Kidney tubule cell (primary cell): ENCODE data around the gene SNX19.
"Not testable (repeated sequence)": the region's sequence is repeated elsewhere in the genome, so short reads cannot be mapped to it uniquely, and the experiment has no call there.

Experiments
- DNase-seq: peaks from one replicate; pipeline ENCODE4 v3.0.0-alpha.2; 2018; ENCODE audit warnings: low spot score

SNX19 gene

GRCh38 chr11:130916238-130916855 is at the start of gene SNX19:
Gene SNX19 (minus strand): TSS chr11:130916479. CDS start chr11:130915939, 540 bp downstream.
- DNase-seq, result peak; percentile 91

- no peak for DNase-seq
These were observed 47.9 kb upstream of the SNX19 start for GRCh38 chr11:130964058-130964792.

- DNase-seq, result no peak
These were observed 31.6 kb upstream of the SNX19 start for GRCh38 chr11:130947889-130948288.

GRCh38 chr11:130947481-130947880 is 31.2 kb upstream of the SNX19 start:
- DNase-seq, result no peak

- DNase-seq, result no peak
These were observed 30.8 kb upstream of the SNX19 start for GRCh38 chr11:130947058-130947457.

GRCh38 chr11:130945896-130946295 is 29.6 kb upstream of the SNX19 start:
- peak; percentile 46 for DNase-seq

GRCh38 chr11:130940706-130941105 is 24.4 kb upstream of the SNX19 start:
- no peak for DNase-seq

GRCh38 chr11:130937051-130937450 is 20.8 kb upstream of the SNX19 start:
- DNase-seq, result no peak

GRCh38 chr11:130932086-130932712 is 15.9 kb upstream of the SNX19 start:
- DNase-seq, result no peak

- DNase-seq, result no peak
These were observed 8.5 kb upstream of the SNX19 start for GRCh38 chr11:130924750-130925149.

GRCh38 chr11:130920612-130921011 is 4.3 kb upstream of the SNX19 start:
- DNase-seq, result not testable (repeated sequence)

- no peak for DNase-seq
These were observed 1.8 kb upstream of the SNX19 start for GRCh38 chr11:130918081-130918480.

GRCh38 chr11:130916910-130917309 is 631 bp upstream of the SNX19 start:
- DNase-seq, result no peak

- peak; percentile 33 for DNase-seq
These were observed 559 bp downstream of the SNX19 start for GRCh38 chr11:130915603-130916237.

GRCh38 chr11:130913268-130913667 is 3.0 kb downstream of the SNX19 start:
- no peak for DNase-seq

- no peak for DNase-seq
These were observed 3.7 kb downstream of the SNX19 start for GRCh38 chr11:130912552-130912951.

- DNase-seq, result no peak
These were observed 5.0 kb downstream of the SNX19 start for GRCh38 chr11:130911306-130911705.

- peak; percentile 22 for DNase-seq
These were observed 6.6 kb downstream of the SNX19 start for GRCh38 chr11:130909650-130910049.

- DNase-seq, result peak; percentile 71
These were observed 7.3 kb downstream of the SNX19 start for GRCh38 chr11:130908770-130909625.

- DNase-seq, result no peak
These were observed 8.2 kb downstream of the SNX19 start for GRCh38 chr11:130908061-130908460.

GRCh38 chr11:130907229-130907628 is 9.1 kb downstream of the SNX19 start:
- DNase-seq, result no peak

- no peak for DNase-seq
These were observed 9.7 kb downstream of the SNX19 start for GRCh38 chr11:130906616-130907015.
